Endothelial cell (in vitro differentiated cells): ENCODE measurements around the gene FOLR2. TPM values are rescaled to one million over a fixed set of nuclear protein-coding genes. Genes with fewer than 3 reads are reported as not detected.
A peak's percentile ranks its signal among the peaks of the same experiment; 100 is the strongest.

ENCODE experiments used
- DNase-seq: peaks from one replicate; pipeline ENCODE4 v3.0.0; 2021; ENCODE audit warnings: low spot score
- H3K27ac Mint-ChIP-seq: one replicate; pipeline ENCODE4 v1.8.0; 2021; ENCODE audit warnings: mixed read lengths, inconsistent platforms; ENCODE audit not compliant: unreplicated experiment
- H3K27me3 Mint-ChIP-seq: one replicate; pipeline ENCODE4 v1.8.0; 2021; ENCODE audit warnings: mild to moderate bottlenecking, moderate library complexity, mixed read lengths, inconsistent platforms; ENCODE audit not compliant: unreplicated experiment
- H3K36me3 Mint-ChIP-seq: one replicate; pipeline ENCODE4 v1.8.0; 2021; ENCODE audit warnings: mild to moderate bottlenecking, low read depth, mixed read lengths, inconsistent platforms; ENCODE audit not compliant: unreplicated experiment
- H3K4me1 Mint-ChIP-seq: one replicate; pipeline ENCODE4 v1.8.0; 2021; ENCODE audit warnings: mild to moderate bottlenecking, mixed read lengths, inconsistent platforms; ENCODE audit not compliant: unreplicated experiment
- H3K4me3 Mint-ChIP-seq: one replicate; pipeline ENCODE4 v1.8.0; 2021; ENCODE audit warnings: mild to moderate bottlenecking, mixed read lengths, inconsistent platforms; ENCODE audit not compliant: unreplicated experiment
- H3K9me3 Mint-ChIP-seq: one replicate; pipeline ENCODE4 v1.8.0; 2021; ENCODE audit warnings: mixed read lengths, inconsistent platforms; ENCODE audit not compliant: unreplicated experiment
- total RNA-seq: library from RNA; stranded (reverse); fragmentation: NEBNext Ultra II Directional; extraction: Animal tissue kit (Norgen Biotek cat#: 25700); gene quantifications from one replicate; pipeline ENCODE4 v1.2.1, GENCODE V29; 2021; ENCODE audit not compliant: unreplicated experiment
- TF ChIP-seq, protein P1 (sequence below): fragments of 200-600 bp; sonication (generic); IDR thresholded peaks from one replicate; pipeline ENCODE4 v1.5.0; 2021; ENCODE audit warnings: antibody characterized with exemption; ENCODE audit not compliant: unreplicated experiment

FOLR2 gene
- total RNA-seq, 1 donor from 2014 or later, result not detected

DNA sequence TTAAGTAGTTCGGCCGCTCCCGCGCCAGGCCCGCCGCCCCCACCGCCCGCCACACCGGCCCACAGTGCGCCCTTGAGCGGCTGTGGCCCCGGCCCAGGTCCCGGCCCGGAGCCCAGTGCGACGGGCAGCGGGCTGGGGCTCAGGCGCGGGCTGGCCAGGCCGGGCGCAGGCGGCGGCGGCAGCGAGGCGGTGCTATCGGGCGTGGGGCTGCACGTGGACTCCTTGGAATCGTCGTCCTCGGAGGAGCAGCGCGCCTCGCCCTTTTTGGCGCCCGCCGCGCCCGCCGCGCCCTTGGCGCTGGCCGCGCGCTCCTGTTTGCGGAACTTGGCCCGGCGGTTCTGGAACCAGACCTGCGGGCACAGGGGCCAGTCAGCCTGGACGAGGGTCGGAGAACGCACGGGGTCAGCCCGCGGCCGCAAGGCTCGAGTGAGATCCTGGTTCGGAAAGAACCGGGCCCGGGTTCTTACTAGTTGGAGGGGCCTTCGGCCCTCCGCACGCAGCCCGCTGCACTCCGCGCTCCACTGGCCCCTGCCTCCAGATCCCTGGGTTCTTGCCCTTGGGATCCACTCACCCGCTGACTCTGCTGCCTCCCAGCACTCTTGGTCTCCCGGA, 23.4 kb downstream of the FOLR2 start:
- peak overlapping the region; percentile 27 for H3K4me3 Mint-ChIP-seq
- H3K27ac Mint-ChIP-seq, result no peak overlapping the region
- DNase-seq, result peak; percentile 38
- peaks cover 3% of the 10 kb centered on the region for H3K36me3 Mint-ChIP-seq
- peaks cover 24% of the 10 kb centered on the region for H3K4me1 Mint-ChIP-seq
- TF ChIP-seq, protein P1, sequence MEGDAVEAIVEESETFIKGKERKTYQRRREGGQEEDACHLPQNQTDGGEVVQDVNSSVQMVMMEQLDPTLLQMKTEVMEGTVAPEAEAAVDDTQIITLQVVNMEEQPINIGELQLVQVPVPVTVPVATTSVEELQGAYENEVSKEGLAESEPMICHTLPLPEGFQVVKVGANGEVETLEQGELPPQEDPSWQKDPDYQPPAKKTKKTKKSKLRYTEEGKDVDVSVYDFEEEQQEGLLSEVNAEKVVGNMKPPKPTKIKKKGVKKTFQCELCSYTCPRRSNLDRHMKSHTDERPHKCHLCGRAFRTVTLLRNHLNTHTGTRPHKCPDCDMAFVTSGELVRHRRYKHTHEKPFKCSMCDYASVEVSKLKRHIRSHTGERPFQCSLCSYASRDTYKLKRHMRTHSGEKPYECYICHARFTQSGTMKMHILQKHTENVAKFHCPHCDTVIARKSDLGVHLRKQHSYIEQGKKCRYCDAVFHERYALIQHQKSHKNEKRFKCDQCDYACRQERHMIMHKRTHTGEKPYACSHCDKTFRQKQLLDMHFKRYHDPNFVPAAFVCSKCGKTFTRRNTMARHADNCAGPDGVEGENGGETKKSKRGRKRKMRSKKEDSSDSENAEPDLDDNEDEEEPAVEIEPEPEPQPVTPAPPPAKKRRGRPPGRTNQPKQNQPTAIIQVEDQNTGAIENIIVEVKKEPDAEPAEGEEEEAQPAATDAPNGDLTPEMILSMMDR, result no peak
- H3K27me3 Mint-ChIP-seq, result peaks cover 33% of the 10 kb centered on the region
- no peaks in the 10 kb centered on the region for H3K9me3 Mint-ChIP-seq

DNA sequence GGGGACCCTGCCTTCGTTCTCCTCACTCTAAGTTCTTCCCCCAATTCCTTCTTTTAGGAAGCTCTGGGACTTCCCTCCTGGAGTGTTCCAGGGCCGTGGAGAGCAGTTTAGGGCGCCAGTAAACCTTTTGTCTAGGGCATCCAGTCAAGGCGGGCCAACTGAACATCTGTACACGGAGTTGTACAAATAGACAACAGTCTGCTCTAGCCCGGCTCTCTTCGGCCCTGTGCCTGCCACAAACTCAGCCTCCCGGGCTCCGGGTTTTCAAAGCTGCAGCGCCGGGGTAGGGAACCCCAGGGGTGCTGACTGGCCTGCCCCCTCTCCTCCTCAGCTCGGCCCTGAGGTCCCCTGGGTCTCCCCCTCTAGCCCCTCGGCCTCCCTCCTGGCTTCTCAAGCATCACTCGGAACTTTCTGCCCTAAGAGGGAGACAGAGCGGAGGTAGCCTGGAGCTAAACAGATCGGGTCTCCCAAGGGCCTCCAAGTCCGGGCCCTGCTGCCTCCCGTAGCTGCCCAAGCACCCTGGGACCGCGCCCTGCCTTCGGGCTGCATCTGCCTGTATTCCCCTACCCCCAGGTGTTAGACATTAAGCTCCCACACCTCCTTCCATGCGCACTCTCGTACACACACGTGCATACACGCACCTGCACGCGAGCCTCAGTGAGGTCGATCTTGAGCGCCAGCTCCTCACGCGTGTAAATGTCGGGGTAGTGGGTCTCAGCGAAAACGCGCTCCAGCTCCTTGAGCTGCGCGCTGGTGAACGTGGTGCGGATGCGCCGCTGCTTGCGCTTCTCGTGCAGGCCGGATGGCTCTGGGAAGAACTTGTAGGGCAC, 24.1 kb downstream of the FOLR2 start:
- no peak for DNase-seq
- TF ChIP-seq, protein P1, result no peak
- Mint-ChIP-seq H3K4me1 (peaks cover 24% of the 10 kb centered on the region), H3K9me3 (no peaks in the 10 kb centered on the region), H3K4me3 (peak overlapping the region; percentile 27), H3K27ac (no peak overlapping the region), H3K27me3 (peaks cover 32% of the 10 kb centered on the region), H3K36me3 (peaks cover 3% of the 10 kb centered on the region)

GRCh38 chr11:72241291-72241781, 24.7 kb downstream of the FOLR2 start:
- TF ChIP-seq, protein P1, result no peak
- Mint-ChIP-seq H3K27me3 (peaks cover 32% of the 10 kb centered on the region), H3K4me1 (peaks cover 24% of the 10 kb centered on the region), H3K27ac (no peak overlapping the region), H3K9me3 (no peaks in the 10 kb centered on the region), H3K4me3 (no peak overlapping the region), H3K36me3 (peaks cover 3% of the 10 kb centered on the region)
- DNase-seq, result no peak

DNA sequence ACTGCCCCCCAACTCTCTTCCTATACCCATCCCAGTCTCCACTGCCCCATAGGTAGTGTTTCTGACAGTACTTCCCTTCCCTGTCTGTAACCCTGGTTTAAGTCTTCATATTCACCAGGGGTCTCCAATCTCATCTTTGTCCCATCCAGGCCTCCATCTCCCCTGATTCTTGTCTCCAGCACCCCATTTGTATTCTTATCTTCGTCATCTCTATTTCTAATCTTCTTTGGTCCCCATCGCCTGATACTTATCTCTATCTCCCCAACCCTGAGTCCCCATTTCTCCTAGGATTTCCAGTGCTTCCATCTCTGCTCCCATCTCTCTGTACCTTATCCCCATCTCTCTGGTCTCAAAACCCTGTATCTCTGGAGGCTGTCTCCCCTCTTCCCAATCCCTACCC, 25.5 kb downstream of the FOLR2 start:
- no peak for DNase-seq
- TF ChIP-seq, protein P1, result no peak
- peaks cover 3% of the 10 kb centered on the region for H3K36me3 Mint-ChIP-seq
- peak overlapping the region; percentile 27 for H3K4me3 Mint-ChIP-seq
- H3K27ac Mint-ChIP-seq, result peak overlapping the region; percentile 61
- H3K9me3 Mint-ChIP-seq, result no peaks in the 10 kb centered on the region
- H3K27me3 Mint-ChIP-seq, result peaks cover 32% of the 10 kb centered on the region
- H3K4me1 Mint-ChIP-seq, result peaks cover 24% of the 10 kb centered on the region
